Mucosa of rectum (tissue), 2 donors: ENCODE measurements around the gene ATP5MG.

Source experiments
- H3K27ac ChIP-seq, 2 donors: one replicate each; pipeline ENCODE4 v1.7.0; 2013; ENCODE audit warnings: inconsistent platforms in 2 of 2, low read depth in 2 of 2, low read length in 2 of 2
- H3K27me3 ChIP-seq, 2 donors: one replicate each; pipeline ENCODE4 v1.7.0; 2013; ENCODE audit warnings: low read length in 2 of 2; ENCODE audit not compliant: control insufficient read depth in 2 of 2, insufficient read depth in 2 of 2
- H3K36me3 ChIP-seq, 2 donors: one replicate each; pipeline ENCODE4 v1.7.0; 2013; ENCODE audit warnings: low read length in 2 of 2; ENCODE audit not compliant: control insufficient read depth in 2 of 2, insufficient read depth in 2 of 2
- H3K4me1 ChIP-seq, 2 donors: one replicate each; pipeline ENCODE4 v1.7.0; 2013; ENCODE audit warnings: low read length in 2 of 2, mild to moderate bottlenecking in 1 of 2; ENCODE audit not compliant: control insufficient read depth in 2 of 2, insufficient read depth in 2 of 2
- H3K4me3 ChIP-seq, 2 donors: one replicate each; pipeline ENCODE4 v1.7.0; 2013; ENCODE audit warnings: low read length in 2 of 2
- H3K9ac ChIP-seq, 2 donors: one replicate each; pipeline ENCODE4 v1.7.0; 2013; ENCODE audit warnings: low read length in 2 of 2, low read depth in 1 of 2, mild to moderate bottlenecking in 1 of 2
- H3K9me3 ChIP-seq, 2 donors: one replicate each; pipeline ENCODE4 v1.7.0; 2013; ENCODE audit warnings: low read length in 2 of 2; ENCODE audit not compliant: control insufficient read depth in 2 of 2
- donor health status: healthy.
- donor health status: Normal muscosa, but diverticular disease.

ATP5MG gene

DNA sequence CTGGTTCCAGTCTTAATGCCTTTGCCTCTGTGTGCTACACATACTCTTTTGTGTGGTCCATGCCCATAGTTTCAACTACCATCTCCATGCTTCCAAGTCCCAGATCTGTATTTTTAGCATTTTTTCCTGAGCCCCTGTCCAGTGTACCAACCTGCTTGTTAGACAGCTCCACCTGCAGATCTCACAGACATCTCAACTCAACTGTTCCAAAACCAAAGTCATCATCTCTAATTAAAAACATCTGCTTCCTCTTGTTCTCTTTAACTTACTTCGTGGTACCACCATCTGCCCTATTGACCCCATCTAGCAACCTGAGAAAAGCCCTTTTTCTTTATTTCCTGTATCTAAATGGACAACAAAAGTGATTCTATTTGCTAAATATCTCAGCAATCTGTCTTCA is 26.3 kb downstream of the ATP5MG start:
- no peak overlapping the region for H3K4me3 ChIP-seq
- no peaks in the 10 kb centered on the region for H3K27me3 ChIP-seq

DNA sequence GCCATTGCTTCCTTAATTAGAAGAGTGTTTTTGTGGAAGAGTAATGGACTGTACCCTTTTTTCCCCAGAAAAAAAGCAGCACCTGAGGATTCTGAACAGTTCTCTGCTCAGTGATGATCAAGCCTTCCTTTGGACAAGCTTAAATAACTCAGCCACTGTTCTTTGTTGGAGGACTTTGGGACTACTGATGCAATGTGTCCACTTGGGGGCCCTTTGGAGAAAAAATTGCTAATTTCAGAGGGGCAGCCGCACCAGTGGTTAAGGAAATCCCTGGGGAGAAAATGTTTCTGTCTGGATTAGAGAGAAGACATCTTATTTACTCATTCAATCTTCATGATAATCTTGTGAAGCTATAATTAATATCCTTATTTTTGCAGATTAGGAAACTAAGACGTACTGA is 29.6 kb downstream of the ATP5MG start:
- Histone ChIP-seq H3K36me3 (no peaks in the 10 kb centered on the region), H3K9me3 (no peaks in the 10 kb centered on the region), H3K27ac (no peak overlapping the region), H3K27me3 (no peaks in the 10 kb centered on the region), H3K4me1 (peaks cover 10 to 11% of the 10 kb centered on the region in 2 donors), H3K9ac (no peak overlapping the region), H3K4me3 (no peak overlapping the region)

More for the DNA sequence above, 26.3 kb downstream of the ATP5MG start:
- Histone ChIP-seq H3K27ac (no peak overlapping the region), H3K4me1 (no peaks in the 10 kb centered on the region), H3K36me3 (no peaks in the 10 kb centered on the region), H3K9ac (no peak overlapping the region), H3K9me3 (no peaks in the 10 kb centered on the region)

DNA sequence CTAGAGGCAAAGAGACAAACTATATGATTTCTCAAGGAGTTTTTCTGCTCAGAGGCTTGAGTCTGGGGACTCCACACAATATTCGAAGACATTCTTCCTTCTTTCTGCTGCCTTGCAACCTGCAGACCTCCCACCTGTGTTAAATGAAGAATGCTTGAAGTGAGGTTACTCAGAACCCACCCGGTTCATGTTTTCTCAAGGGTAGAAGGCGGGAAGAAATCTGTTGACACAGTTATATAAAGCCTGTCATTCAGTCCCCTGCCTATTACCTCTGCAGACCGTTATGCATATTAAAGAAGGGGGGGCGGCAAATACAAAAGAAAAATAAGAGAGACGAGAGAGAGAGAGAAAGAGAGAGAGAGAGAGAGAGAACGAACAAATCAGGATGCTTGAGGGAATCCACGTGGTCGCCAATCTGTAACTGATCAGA is 32.7 kb downstream of the ATP5MG start:
- Histone ChIP-seq H3K9ac (no peak overlapping the region), H3K27me3 (no peaks in the 10 kb centered on the region), H3K27ac (no peak overlapping the region)

DNA sequence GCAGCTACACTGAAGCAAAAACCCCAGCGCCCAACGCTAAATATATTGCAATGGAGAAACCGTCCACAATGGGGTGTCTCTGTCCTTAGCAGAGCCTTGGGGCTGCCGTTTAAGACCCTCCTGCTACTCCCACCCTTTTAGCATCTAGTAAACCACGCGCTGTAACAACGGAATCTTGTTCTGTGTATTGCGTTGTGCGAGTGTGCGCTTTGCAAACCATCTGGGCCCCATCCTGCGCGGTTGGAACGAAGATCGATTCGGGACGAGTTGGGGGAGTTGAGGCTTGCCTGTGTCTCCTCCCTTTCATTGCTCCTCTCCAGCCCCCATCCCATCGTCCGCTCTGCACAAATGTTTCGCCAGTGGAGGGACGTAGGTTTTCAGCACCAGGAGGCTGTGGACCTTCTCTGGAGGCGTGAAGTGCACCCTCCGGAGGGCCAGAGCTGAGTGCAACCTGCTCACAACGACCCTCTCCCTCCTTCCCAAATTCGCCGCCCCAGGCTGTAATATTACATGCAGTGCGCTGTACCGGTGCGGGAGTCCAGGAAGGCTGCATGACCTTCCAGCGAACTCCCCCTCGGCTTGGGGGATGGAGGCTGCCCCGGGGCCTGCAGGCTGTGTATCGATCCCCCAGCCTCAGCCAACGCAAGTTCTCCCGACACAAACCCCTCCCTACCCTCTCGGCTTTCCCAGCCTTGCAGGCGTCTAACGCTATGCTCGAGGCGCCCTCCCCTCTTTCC is 33.3 kb downstream of the ATP5MG start:
- Histone ChIP-seq H3K4me1 (peaks cover 26 to 29% of the 10 kb centered on the region in 2 donors), H3K9ac (peak overlapping the region; percentile 52 to 64), H3K9me3 (no peaks in the 10 kb centered on the region), H3K27ac (peak overlapping the region in 1 of 2 donors; percentile 85), H3K4me3 (peak overlapping the region; percentile 85 to 86), H3K27me3 (no peaks in the 10 kb centered on the region), H3K36me3 (no peaks in the 10 kb centered on the region)

More for the DNA sequence above, 32.7 kb downstream of the ATP5MG start:
- Histone ChIP-seq H3K4me3 (peak overlapping the region; percentile 85 to 86), H3K4me1 (peaks cover 26 to 29% of the 10 kb centered on the region in 2 donors), H3K9me3 (no peaks in the 10 kb centered on the region), H3K36me3 (no peaks in the 10 kb centered on the region)

DNA sequence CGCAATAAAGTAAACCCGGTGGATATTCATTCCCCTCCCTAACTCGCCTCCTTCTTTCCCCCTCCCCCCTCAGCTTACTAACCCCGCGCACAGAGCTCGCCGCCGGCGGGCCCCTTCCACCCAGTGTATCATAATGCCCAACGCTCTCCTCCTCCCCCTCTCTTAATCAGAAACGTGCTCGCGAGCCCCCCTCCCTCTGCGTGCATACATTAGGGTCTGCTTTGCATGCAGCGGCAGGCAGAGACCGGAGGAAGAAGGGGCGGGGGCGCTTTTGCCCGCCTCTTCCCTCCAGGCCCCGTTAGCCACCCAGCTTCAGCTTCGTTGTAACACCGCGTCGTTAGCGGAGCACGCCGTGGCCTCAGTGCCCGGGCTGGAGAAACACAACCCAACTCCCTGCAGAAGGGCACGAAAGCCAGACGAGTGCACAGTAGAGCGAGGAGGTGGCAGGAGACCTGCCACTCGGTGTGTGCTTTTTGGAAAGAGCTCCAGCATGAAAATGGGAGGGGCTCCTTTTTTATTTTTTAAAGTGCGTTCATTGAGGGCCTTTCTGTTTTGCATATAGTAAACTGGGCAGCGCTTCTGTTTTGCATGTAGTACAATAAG is 34.0 kb downstream of the ATP5MG start:
- peaks cover 26 to 30% of the 10 kb centered on the region in 2 donors for H3K4me1 ChIP-seq
- peak overlapping the region; percentile 81 to 85 for H3K27ac ChIP-seq
- H3K36me3 ChIP-seq = no peaks in the 10 kb centered on the region
- peak overlapping the region; percentile 64 to 72 for H3K9ac ChIP-seq
- H3K4me3 ChIP-seq = peak overlapping the region; percentile 85 to 86
- H3K9me3 ChIP-seq = no peaks in the 10 kb centered on the region
- no peaks in the 10 kb centered on the region for H3K27me3 ChIP-seq

DNA sequence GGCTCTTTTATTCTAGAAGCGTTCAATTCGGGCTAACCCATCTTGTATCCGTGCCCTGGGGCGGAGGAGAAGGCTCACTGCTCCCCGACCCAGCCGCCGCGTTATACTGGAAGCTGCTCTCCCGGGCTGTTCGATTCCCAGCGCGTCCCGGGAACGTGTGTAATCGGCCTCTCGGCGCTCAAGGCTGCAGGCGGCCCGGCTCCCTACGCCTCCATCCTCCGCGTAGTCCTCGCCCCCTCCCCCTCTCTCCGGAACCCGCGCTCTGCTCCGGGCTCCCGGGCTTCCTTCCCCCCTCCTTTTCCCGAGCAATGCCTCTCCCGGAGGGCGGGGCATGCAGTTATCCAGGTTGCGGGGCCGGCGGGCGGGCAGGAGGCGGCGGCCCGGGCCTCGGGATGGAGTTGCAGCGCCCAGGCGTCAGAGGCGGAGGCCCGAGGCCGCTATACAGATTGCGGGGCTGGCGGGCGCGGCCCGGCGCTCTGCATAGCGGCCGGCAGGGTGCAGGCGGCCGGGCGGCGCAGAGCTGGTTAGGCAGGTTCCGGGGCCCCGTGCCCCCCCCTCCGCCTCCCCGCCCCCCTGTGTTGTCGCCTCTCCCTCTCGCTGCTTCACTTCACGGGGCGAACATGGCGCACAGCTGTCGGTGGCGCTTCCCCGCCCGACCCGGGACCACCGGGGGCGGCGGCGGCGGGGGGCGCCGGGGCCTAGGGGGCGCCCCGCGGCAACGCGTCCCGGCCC is 34.7 kb downstream of the ATP5MG start, which contains the start of gene KMT2A:
Gene KMT2A, plus strand, starts transcription at position 600 of the 732 bp plus-strand sequence. Its CDS starts 21 bp downstream, at position 621.
- Histone ChIP-seq H3K27ac (peak within 1 kb of the TSS; percentile 81 to 85), H3K4me3 (peak within 1 kb of the TSS; percentile 85 to 86), H3K27me3 (no peaks in the 10 kb centered on the region), H3K9me3 (no peaks in the 10 kb centered on the region), H3K9ac (peak within 1 kb of the TSS; percentile 74 to 87), H3K36me3 (no peaks in the 10 kb centered on the region), H3K4me1 (peaks cover 26 to 30% of the 10 kb centered on the region in 2 donors)

DNA sequence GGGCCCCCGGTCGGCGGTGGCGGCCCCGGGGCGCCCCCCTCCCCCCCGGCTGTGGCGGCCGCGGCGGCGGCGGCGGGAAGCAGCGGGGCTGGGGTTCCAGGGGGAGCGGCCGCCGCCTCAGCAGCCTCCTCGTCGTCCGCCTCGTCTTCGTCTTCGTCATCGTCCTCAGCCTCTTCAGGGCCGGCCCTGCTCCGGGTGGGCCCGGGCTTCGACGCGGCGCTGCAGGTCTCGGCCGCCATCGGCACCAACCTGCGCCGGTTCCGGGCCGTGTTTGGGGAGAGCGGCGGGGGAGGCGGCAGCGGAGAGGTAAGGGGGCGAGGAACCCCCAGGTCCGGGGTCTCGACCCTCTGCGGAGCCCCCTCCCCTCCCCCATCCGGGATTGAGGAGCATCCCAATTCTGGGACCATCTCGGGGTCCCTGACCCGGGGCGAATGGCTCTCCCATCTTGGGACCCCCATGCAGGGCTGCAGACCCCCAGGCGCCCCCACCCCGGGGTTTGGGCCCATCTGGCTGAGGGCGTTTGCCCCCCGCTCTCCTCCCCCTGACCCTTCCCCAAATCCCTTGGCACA is 35.3 kb downstream of the ATP5MG start:
- H3K9ac ChIP-seq = peak overlapping the region; percentile 74 to 87
- H3K27ac ChIP-seq = peak overlapping the region; percentile 70 to 83

DNA sequence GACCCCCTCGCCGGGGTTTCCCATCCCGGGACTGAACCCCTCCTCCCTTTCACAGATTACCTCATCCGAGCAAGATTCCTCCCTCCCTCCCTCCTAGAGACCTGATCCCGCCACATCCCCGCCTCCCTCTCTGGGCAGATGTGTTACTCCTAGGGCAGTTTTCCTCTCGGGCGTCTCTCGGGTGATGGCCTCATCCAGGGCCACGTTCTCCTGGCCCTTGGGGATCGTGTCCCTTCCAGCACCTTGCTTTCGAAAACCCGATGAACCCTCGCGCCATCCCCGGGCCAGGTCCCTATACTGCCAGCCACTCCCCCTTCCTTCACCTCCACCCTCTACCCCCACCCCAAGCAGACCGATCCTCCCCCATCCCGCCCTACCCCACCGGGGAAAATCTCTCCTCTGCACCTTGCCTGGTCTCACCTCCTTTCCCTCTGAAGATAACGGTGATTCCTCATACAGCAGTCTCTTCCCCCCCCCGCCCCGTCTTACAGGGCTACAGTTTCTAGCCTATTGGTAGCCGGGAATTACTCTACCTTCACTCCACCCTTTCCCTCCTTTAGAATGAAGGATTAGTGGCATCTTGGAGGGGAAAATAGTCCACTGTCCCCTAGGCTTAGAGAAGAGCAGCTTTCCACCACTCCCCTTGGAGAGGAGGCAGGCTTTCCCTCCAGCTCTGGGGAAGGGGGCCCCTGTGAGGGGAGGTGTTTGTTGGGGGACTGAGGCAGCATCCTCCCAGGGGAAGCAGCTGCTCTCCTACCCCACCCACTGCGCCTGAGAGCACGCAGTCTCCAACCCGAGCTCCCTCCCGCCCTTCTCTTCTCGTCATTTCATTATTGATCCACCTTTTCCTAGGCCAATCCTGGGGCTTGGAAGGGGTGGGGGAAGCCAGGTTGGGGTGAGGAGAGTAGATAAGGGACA is 36.1 kb downstream of the ATP5MG start:
- Histone ChIP-seq H3K4me1 (peaks cover 26 to 30% of the 10 kb centered on the region in 2 donors), H3K27ac (peak overlapping the region; percentile 70 to 83), H3K4me3 (peak overlapping the region; percentile 69 to 79), H3K27me3 (no peaks in the 10 kb centered on the region), H3K9ac (peak overlapping the region; percentile 74 to 87), H3K36me3 (no peaks in the 10 kb centered on the region), H3K9me3 (no peaks in the 10 kb centered on the region)

More for the DNA sequence above, 35.3 kb downstream of the ATP5MG start:
- Histone ChIP-seq H3K36me3 (no peaks in the 10 kb centered on the region), H3K4me1 (peaks cover 26 to 30% of the 10 kb centered on the region in 2 donors), H3K27me3 (no peaks in the 10 kb centered on the region), H3K9me3 (no peaks in the 10 kb centered on the region), H3K4me3 (peak overlapping the region; percentile 69 to 79)

DNA sequence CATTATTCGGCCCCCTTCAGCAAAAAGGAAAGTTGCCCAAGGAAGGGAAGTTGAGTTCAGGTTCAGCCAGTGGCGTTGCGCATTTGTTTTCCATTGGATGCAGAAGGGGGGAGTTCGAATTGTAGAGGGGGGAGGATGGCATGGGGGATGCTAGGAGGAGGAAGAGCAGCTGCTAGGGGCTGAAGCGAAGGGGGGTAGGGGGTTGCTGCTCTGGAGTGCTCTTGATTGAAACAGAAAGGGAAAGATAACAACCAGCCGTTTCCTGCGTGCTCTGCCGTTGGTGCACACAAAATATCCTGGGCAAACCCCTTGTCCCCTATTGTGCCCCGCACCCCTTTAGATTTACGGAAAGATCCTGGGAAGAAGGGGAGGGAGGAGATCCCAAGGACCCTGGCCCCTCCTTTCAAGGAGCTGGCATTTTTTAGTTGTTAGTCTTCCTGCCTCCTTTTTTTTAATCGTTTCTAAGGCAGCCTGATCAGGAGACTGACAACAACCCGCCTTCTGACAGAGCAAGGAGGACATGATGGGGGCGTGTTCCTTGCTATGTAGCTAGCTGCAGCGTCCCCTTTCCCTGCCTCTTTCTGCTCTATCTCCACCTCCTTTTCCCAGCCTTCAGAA is 37.0 kb downstream of the ATP5MG start:
- Histone ChIP-seq H3K27ac (peak overlapping the region; percentile 70 to 83), H3K36me3 (no peaks in the 10 kb centered on the region), H3K4me1 (peaks cover 32 to 37% of the 10 kb centered on the region in 2 donors), H3K27me3 (no peaks in the 10 kb centered on the region), H3K9ac (peak overlapping the region; percentile 66 to 87), H3K4me3 (peak overlapping the region; percentile 69 to 79), H3K9me3 (no peaks in the 10 kb centered on the region)
